Measurements from ENCODE around the gene COPZ1.
"Not testable (repeated sequence)": the region's sequence is repeated elsewhere in the genome, so short reads cannot be mapped to it uniquely, and the experiment has no call there.

The COPZ1 gene

GRCh38 chr12:54324617-54325441, at the start of gene COPZ1:
COPZ1 (plus strand) TSS chr12:54325131; CDS start chr12:54325164, 33 bp downstream.
- FAIRE-seq (peak; percentile 89), DNase-seq (ENCODE audit: low spot score) (peak; percentile 99)

- DNase-seq (ENCODE audit: low spot score) (no peak), FAIRE-seq (no peak)
These were observed 48.6 kb upstream of the COPZ1 start for GRCh38 chr12:54276368-54276767.

GRCh38 chr12:54277823-54278276, 47.1 kb upstream of the COPZ1 start:
- FAIRE-seq (no peak), DNase-seq (ENCODE audit: low spot score) (peak; percentile 39)

GRCh38 chr12:54279227-54279631, 45.7 kb upstream of the COPZ1 start:
- DNase-seq (ENCODE audit: low spot score) (no peak), FAIRE-seq (no peak)

- FAIRE-seq (peak; percentile 80), DNase-seq (ENCODE audit: low spot score) (peak; percentile 99)
These were observed 45.1 kb upstream of the COPZ1 start, which contains the start of gene CBX5 for GRCh38 chr12:54279632-54280467. CBX5 (minus strand) TSS chr12:54280122; CDS start chr12:54257650, 22,472 bp downstream.

GRCh38 chr12:54280468-54281260, 44.3 kb upstream of the COPZ1 start, which contains the start of gene HNRNPA1:
HNRNPA1 (plus strand) TSS chr12:54280726; CDS start chr12:54280808, 82 bp downstream.
- peak; percentile 85 for FAIRE-seq
- DNase-seq (ENCODE audit: low spot score) = peak; percentile 99

- not testable (repeated sequence) for FAIRE-seq; DNase-seq (ENCODE audit: low spot score)
These were observed 43.7 kb upstream of the COPZ1 start for GRCh38 chr12:54281261-54281638.

- DNase-seq (ENCODE audit: low spot score); FAIRE-seq: not testable (repeated sequence)
These were observed 43.2 kb upstream of the COPZ1 start for GRCh38 chr12:54281694-54282093.

GRCh38 chr12:54282949-54283593, 41.9 kb upstream of the COPZ1 start:
- DNase-seq (ENCODE audit: low spot score) (no peak), FAIRE-seq (no peak)

GRCh38 chr12:54284070-54284780, 40.7 kb upstream of the COPZ1 start:
- not testable (repeated sequence) for FAIRE-seq; DNase-seq (ENCODE audit: low spot score)

- DNase-seq (ENCODE audit: low spot score) = no peak
- no peak for FAIRE-seq
These were observed 39.5 kb upstream of the COPZ1 start for GRCh38 chr12:54285150-54286041.

- FAIRE-seq (no peak), DNase-seq (ENCODE audit: low spot score) (no peak)
These were observed 38.6 kb upstream of the COPZ1 start for GRCh38 chr12:54286042-54287030.

- no peak for FAIRE-seq
- no peak for DNase-seq (ENCODE audit: low spot score)
These were observed 37.4 kb upstream of the COPZ1 start for GRCh38 chr12:54287261-54288157.

- no peak for FAIRE-seq
These were observed 32.6 kb upstream of the COPZ1 start for GRCh38 chr12:54292083-54292930.

GRCh38 chr12:54292931-54293241, 32.0 kb upstream of the COPZ1 start:
- DNase-seq (ENCODE audit: low spot score) (no peak), FAIRE-seq (no peak)

More at GRCh38 chr12:54292083-54292930, 32.6 kb upstream of the COPZ1 start:
- no peak for DNase-seq (ENCODE audit: low spot score)
